Measurements from ENCODE around the gene ECD. TPM values are rescaled to one million over a fixed set of nuclear protein-coding genes. Genes with fewer than 3 reads are reported as not detected.

Gene ECD
- polyA plus RNA-seq (2011; rRNA removed) (36.1 and 43.9 TPM in 2 replicates), polyA minus RNA-seq (2011; rRNA and poly(A)+ RNA removed) (25.7 and 28.3 TPM in 2 replicates)

- TF ChIP-seq CTCF (IDR thresholded peaks at IDR 0.05; ENCODE audit: low read depth, low read length): no peak
- ChIA-PET POLR2A (interaction anchor here (0.7 to 2.6 kb wide), 3 partner anchors 72 to 191 kb away, joined by 3 to 26 read pairs (median 5); partner anchors contain the start of genes CFAP70, DNAJC9 and P4HA1), CTCF (interaction anchor here (1.0 to 7.8 kb wide), 2 partner anchors 9 to 71 kb away, joined by 3 to 68 read pairs; no protein-coding TSS in a partner anchor)
- no peaks in the 10 kb centered on the region for H3K27me3 ChIP-seq (ENCODE audit: control insufficient read depth, insufficient read depth, low read length)
- peak within 1 kb of the TSS; percentile 97 for H3K4me3 ChIP-seq (ENCODE audit: low read depth, low read length)
- peak; percentile 71 for DNase-seq (ENCODE audit: low read depth, low spot score)
- no peaks in the 10 kb centered on the region for H3K9me3 ChIP-seq (ENCODE audit: control insufficient read depth, insufficient read depth, low read length)
- H3K27ac ChIP-seq (ENCODE audit: low read depth, low read length): peak within 1 kb of the TSS; percentile 98
Measured at GRCh38 chr10:73167783-73168464, at the start of gene ECD, which contains the start of gene FAM149B1. Gene ECD (minus strand): TSS chr10:73168008. CDS start chr10:73163937, 4,071 bp downstream. Gene FAM149B1 (plus strand): TSS chr10:73168119. CDS start chr10:73168340, 221 bp downstream.

GRCh38 chr10:73215749-73216148 is 47.9 kb upstream of the ECD start:
- Histone ChIP-seq H3K27me3 (ENCODE audit: control insufficient read depth, insufficient read depth, low read length) (no peaks in the 10 kb centered on the region), H3K9me3 (ENCODE audit: control insufficient read depth, insufficient read depth, low read length) (no peaks in the 10 kb centered on the region), H3K27ac (ENCODE audit: low read depth, low read length) (no peak overlapping the region), H3K4me3 (ENCODE audit: low read depth, low read length) (no peak overlapping the region)
- DNase-seq (ENCODE audit: low read depth, low spot score): no peak
- TF ChIP-seq CTCF (IDR thresholded peaks at IDR 0.05; ENCODE audit: low read depth, low read length): no peak
- ChIA-PET POLR2A (no interaction called here), CTCF (no interaction called here)

DNA sequence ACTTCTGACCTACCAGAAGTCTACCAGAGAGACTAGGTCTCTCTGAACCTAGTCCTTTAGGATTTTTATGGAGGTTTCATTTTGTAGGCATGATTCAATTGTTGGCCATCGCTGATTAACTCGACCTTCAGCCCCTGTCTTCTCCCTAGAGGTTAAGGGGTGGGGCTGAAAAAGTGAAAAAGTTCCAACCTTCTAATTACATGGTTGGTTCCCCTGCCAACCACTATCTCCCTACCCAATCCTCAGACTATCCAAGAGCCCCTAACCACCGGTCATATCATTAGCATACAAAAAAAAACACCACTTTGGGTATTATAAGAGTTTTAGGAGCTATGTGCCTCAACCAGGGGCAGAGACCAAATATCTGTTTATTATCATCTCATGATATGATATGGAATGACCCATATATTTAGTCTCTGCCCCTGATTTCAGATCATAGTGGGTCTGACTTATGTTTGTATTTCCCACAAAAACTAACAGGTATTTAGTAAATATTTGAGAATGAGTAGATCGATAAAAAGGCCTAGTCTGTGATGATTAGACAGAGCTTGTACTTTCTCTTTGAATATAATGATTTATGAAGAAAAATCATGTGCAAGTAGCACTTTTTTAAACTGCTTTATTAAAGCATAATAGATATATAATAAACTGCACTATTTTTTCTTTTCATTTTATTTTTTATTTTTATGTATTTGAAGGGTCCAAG is 43.5 kb upstream of the ECD start:
- no peak overlapping the region for H3K27ac ChIP-seq (ENCODE audit: low read depth, low read length)
- peaks cover 4% of the 10 kb centered on the region; the same call in 1 of the 2 replicates for H3K9me3 ChIP-seq (ENCODE audit: control insufficient read depth, insufficient read depth, low read length)
- TF ChIP-seq CTCF (IDR thresholded peaks at IDR 0.05; ENCODE audit: low read depth, low read length): no peak
- CTCF ChIA-PET: no interaction called here
- no peaks in the 10 kb centered on the region for H3K27me3 ChIP-seq (ENCODE audit: control insufficient read depth, insufficient read depth, low read length)
- no peak overlapping the region for H3K4me3 ChIP-seq (ENCODE audit: low read depth, low read length)
- no peak for DNase-seq (ENCODE audit: low read depth, low spot score)
- POLR2A ChIA-PET: no interaction called here

- CTCF ChIA-PET: no interaction called here
- Histone ChIP-seq H3K27ac (ENCODE audit: low read depth, low read length) (no peak overlapping the region), H3K27me3 (ENCODE audit: control insufficient read depth, insufficient read depth, low read length) (no peaks in the 10 kb centered on the region), H3K9me3 (ENCODE audit: control insufficient read depth, insufficient read depth, low read length) (peaks cover 4% of the 10 kb centered on the region; the same call in 1 of the 2 replicates), H3K4me3 (ENCODE audit: low read depth, low read length) (no peak overlapping the region)
- no peak for DNase-seq (ENCODE audit: low read depth, low spot score)
- TF ChIP-seq CTCF (IDR thresholded peaks at IDR 0.05; ENCODE audit: low read depth, low read length): no peak
- POLR2A ChIA-PET: no interaction called here
Measured at GRCh38 chr10:73210395-73211105, 42.7 kb upstream of the ECD start.

Measured in AG04450 (cell line).